GM23248 (cell line): Measurements from ENCODE around the gene UNC50. TPM values are rescaled to one million over a fixed set of nuclear protein-coding genes. Genes with fewer than 3 reads are reported as not detected.

ENCODE experiments used
- DNase-seq: peaks from one replicate; pipeline ENCODE4 v3.0.0-alpha.2; 2015
- H2AFZ ChIP-seq: fragments of 200-600 bp; sonication (generic); 2 replicates; pipeline ENCODE4 v1.6.1; 2016; ENCODE audit warnings: antibody characterized with exemption
- H3F3A ChIP-seq: fragments of 200-600 bp; sonication (generic); 2 replicates; pipeline ENCODE4 v1.6.1; 2016; ENCODE audit warnings: mild to moderate bottlenecking, antibody characterized with exemption, mixed run types; ENCODE audit not compliant: insufficient read depth
- H3K27ac ChIP-seq: fragments of 200-600 bp; sonication (generic); 2 replicates; pipeline ENCODE4 v1.5.1; 2016; ENCODE audit warnings: mild to moderate bottlenecking
- H3K27me3 ChIP-seq: fragments of 200-600 bp; sonication (generic); replicated peaks from 2 replicates; pipeline ENCODE4 v1.6.1; 2016; ENCODE audit warnings: mild to moderate bottlenecking; ENCODE audit not compliant: insufficient read depth
- H3K36me3 ChIP-seq: fragments of 200-600 bp; sonication (generic); 2 replicates; pipeline ENCODE4 v1.6.1; 2016; ENCODE audit warnings: low read depth, mild to moderate bottlenecking
- H3K4me1 ChIP-seq: fragments of 200-600 bp; sonication (generic); 2 replicates; pipeline ENCODE4 v1.6.1; 2016; ENCODE audit warnings: mild to moderate bottlenecking; ENCODE audit not compliant: insufficient read depth
- H3K4me2 ChIP-seq: fragments of 200-600 bp; sonication (generic); one replicate; pipeline ENCODE4 v1.6.1; 2016; ENCODE audit warnings: mild to moderate bottlenecking; ENCODE audit not compliant: unreplicated experiment
- H3K4me3 ChIP-seq: fragments of 200-600 bp; sonication (generic); 2 replicates; pipeline ENCODE4 v1.5.1; 2016; ENCODE audit warnings: mild to moderate bottlenecking
- H3K79me2 ChIP-seq: fragments of 200-600 bp; sonication (generic); 2 replicates; pipeline ENCODE4 v1.6.1; 2016; ENCODE audit warnings: mild to moderate bottlenecking; ENCODE audit not compliant: insufficient read depth
- H3K9ac ChIP-seq: fragments of 200-600 bp; sonication (generic); 2 replicates; pipeline ENCODE4 v1.6.1; 2016; ENCODE audit warnings: mild to moderate bottlenecking
- H3K9me2 ChIP-seq: fragments of 200-600 bp; sonication (generic); 2 replicates; pipeline ENCODE4 v1.6.1; 2016; ENCODE audit warnings: mixed run types, mild to moderate bottlenecking, moderate library complexity; ENCODE audit not compliant: insufficient read depth
- H3K9me3 ChIP-seq: fragments of 200-600 bp; sonication (generic); one replicate; pipeline ENCODE4 v1.6.1; 2017; ENCODE audit warnings: low read depth
- H4K20me1 ChIP-seq: fragments of 200-600 bp; sonication (generic); 2 replicates; pipeline ENCODE4 v1.6.0; 2016; ENCODE audit not compliant: insufficient read depth
- EZH2 ChIP-seq: fragments of 200-600 bp; sonication (generic); IDR thresholded peaks from 2 replicates; pipeline ENCODE4 v1.6.1; 2018; ENCODE audit warnings: antibody characterized with exemption, mild to moderate bottlenecking; ENCODE audit not compliant: insufficient read depth, poor library complexity, severe bottlenecking
- EZH2phosphoT487 ChIP-seq: fragments of 200-600 bp; sonication (generic); IDR thresholded peaks from 2 replicates; pipeline ENCODE4 v1.6.1; 2018; ENCODE audit warnings: antibody characterized with exemption, moderate library complexity, mild to moderate bottlenecking, low read depth; ENCODE audit not compliant: insufficient read depth
- WGBS, 2 experiments: methylation state at CpG; one replicate each; pipeline ENCODE4 v1.1.6; 2015 to 2017; ENCODE audit warnings: low lambda C conversion rate in 2 of 2, low coverage in 1 of 2; ENCODE audit errors: missing lambda C conversion rate in 2 of 2; 5-methylcytosine and 5-hydroxymethylcytosine counted together
- in situ Hi-C: fragments of 300-500 bp; cut with MboI; formaldehyde crosslinking; loops from 2 replicates; pipeline ENCODE4 v1.15.0; 2020
- polyA plus RNA-seq: library from polyadenylated mRNA; unstranded; fragments of >200 nt; fragmentation: Nextera tagmentation; extraction: Ambion mirVana; gene quantifications from 2 replicates; pipeline ENCODE4 v1.2.1, GENCODE V29; 2016
- total RNA-seq: library from RNA; depleted of rRNA; stranded (reverse); fragments of >200 nt; shearing (Covaris generic); gene quantifications from 2 replicates; pipeline ENCODE4 v1.2.3, GENCODE V29; 2014

The UNC50 gene
- total and polyA plus RNA-seq, 2 experiments from 2014 or later = 71.8 to 88.6 TPM

GRCh38 chr2:98648451-98648850 is 40.1 kb downstream of the UNC50 start:
- no peaks in the 10 kb centered on the region for H3K9me2 ChIP-seq
- no peak overlapping the region for H3K4me2 ChIP-seq
- TF ChIP-seq EZH2phosphoT487 (no peak), EZH2 (no peak)
- H2AFZ ChIP-seq = no peak overlapping the region
- no peaks in the 10 kb centered on the region for H3K79me2 ChIP-seq
- WGBS, 2 experiments = 90 to 93% methylated on average over 4 of the region's 4 CpGs
- in situ Hi-C loops = no loop called here
- H3K27ac ChIP-seq = no peak overlapping the region
- H3K27me3 ChIP-seq = no peaks in the 10 kb centered on the region
- no peaks in the 10 kb centered on the region for H3F3A ChIP-seq
- no peak overlapping the region for H3K9ac ChIP-seq
- no peak for DNase-seq
- H3K9me3 ChIP-seq = no peaks in the 10 kb centered on the region
- H3K4me3 ChIP-seq = no peak overlapping the region
- no peaks in the 10 kb centered on the region for H3K36me3 ChIP-seq
- H3K4me1 ChIP-seq = no peaks in the 10 kb centered on the region
- no peaks in the 10 kb centered on the region for H4K20me1 ChIP-seq

GRCh38 chr2:98649135-98649991 is 41.0 kb downstream of the UNC50 start:
- no peaks in the 10 kb centered on the region for H3K9me3 ChIP-seq
- no peak for TF ChIP-seq EZH2phosphoT487
- TF ChIP-seq EZH2 = no peak
- H2AFZ ChIP-seq = no peak overlapping the region
- no peaks in the 10 kb centered on the region for H3K9me2 ChIP-seq
- no peaks in the 10 kb centered on the region for H3K27me3 ChIP-seq
- no peaks in the 10 kb centered on the region for H4K20me1 ChIP-seq
- no peak overlapping the region for H3K4me2 ChIP-seq
- no peaks in the 10 kb centered on the region for H3F3A ChIP-seq
- in situ Hi-C loops = no loop called here
- no peak overlapping the region for H3K27ac ChIP-seq
- DNase-seq = peak; percentile 75
- H3K79me2 ChIP-seq = no peaks in the 10 kb centered on the region
- H3K4me3 ChIP-seq = no peak overlapping the region
- H3K4me1 ChIP-seq = no peaks in the 10 kb centered on the region
- whole genome bisulfite sequencing, 2 experiments = 17 to 22% methylated on average over 4 of the region's 4 CpGs
- no peaks in the 10 kb centered on the region for H3K36me3 ChIP-seq
- no peak overlapping the region for H3K9ac ChIP-seq

- TF ChIP-seq EZH2 = no peak
- TF ChIP-seq EZH2phosphoT487 = no peak
- Histone ChIP-seq H3K27ac (no peak overlapping the region), H3K4me2 (no peak overlapping the region), H3K9me2 (no peaks in the 10 kb centered on the region), H3K36me3 (no peaks in the 10 kb centered on the region), H3K4me3 (no peak overlapping the region), H3K27me3 (no peaks in the 10 kb centered on the region), H3K4me1 (no peaks in the 10 kb centered on the region), H4K20me1 (no peaks in the 10 kb centered on the region), H3K9ac (no peak overlapping the region), H3K79me2 (no peaks in the 10 kb centered on the region), H3K9me3 (no peaks in the 10 kb centered on the region), H3F3A (no peaks in the 10 kb centered on the region), H2AFZ (no peak overlapping the region)
- no peak for DNase-seq
- 33 to 55% methylated on average over 1 of the region's 1 CpG for WGBS, 2 experiments
- in situ Hi-C loops = loop anchor here (10.0 to 25.0 kb wide), 2 partner anchors 187 to 415 kb away; no protein-coding TSS in a partner anchor
Measured at GRCh38 chr2:98649992-98650375, 41.6 kb downstream of the UNC50 start.

- no peak overlapping the region for H2AFZ ChIP-seq
- 71 to 86% methylated on average over 1 of the region's 1 CpG for WGBS, 2 experiments
- H4K20me1 ChIP-seq = no peaks in the 10 kb centered on the region
- in situ Hi-C loops = loop anchor here (10.0 to 25.0 kb wide), 2 partner anchors 186 to 414 kb away; no protein-coding TSS in a partner anchor
- H3K79me2 ChIP-seq = no peaks in the 10 kb centered on the region
- no peak overlapping the region for H3K9ac ChIP-seq
- no peaks in the 10 kb centered on the region for H3K4me1 ChIP-seq
- no peak for DNase-seq
- H3K36me3 ChIP-seq = no peaks in the 10 kb centered on the region
- no peaks in the 10 kb centered on the region for H3F3A ChIP-seq
- TF ChIP-seq EZH2phosphoT487 (no peak), EZH2 (no peak)
- H3K27me3 ChIP-seq = no peaks in the 10 kb centered on the region
- no peak overlapping the region for H3K4me3 ChIP-seq
- no peaks in the 10 kb centered on the region for H3K9me3 ChIP-seq
- no peaks in the 10 kb centered on the region for H3K9me2 ChIP-seq
- no peak overlapping the region for H3K4me2 ChIP-seq
- H3K27ac ChIP-seq = no peak overlapping the region
Measured at GRCh38 chr2:98650998-98651397, 42.6 kb downstream of the UNC50 start.
